GM18498 (cell line): ENCODE measurements around the gene ATG16L1.

Experiments
- ATAC-seq: cut with Tn5 transposase; IDR thresholded peaks from one replicate; pipeline ENCODE4 v1.9.1; 2021; ENCODE audit warnings: mild to moderate bottlenecking, moderate library complexity; ENCODE audit not compliant: unreplicated experiment

ATG16L1 gene

GRCh38 chr2:233226511-233227031, 24.9 kb upstream of the ATG16L1 start:
- no peak for ATAC-seq

DNA sequence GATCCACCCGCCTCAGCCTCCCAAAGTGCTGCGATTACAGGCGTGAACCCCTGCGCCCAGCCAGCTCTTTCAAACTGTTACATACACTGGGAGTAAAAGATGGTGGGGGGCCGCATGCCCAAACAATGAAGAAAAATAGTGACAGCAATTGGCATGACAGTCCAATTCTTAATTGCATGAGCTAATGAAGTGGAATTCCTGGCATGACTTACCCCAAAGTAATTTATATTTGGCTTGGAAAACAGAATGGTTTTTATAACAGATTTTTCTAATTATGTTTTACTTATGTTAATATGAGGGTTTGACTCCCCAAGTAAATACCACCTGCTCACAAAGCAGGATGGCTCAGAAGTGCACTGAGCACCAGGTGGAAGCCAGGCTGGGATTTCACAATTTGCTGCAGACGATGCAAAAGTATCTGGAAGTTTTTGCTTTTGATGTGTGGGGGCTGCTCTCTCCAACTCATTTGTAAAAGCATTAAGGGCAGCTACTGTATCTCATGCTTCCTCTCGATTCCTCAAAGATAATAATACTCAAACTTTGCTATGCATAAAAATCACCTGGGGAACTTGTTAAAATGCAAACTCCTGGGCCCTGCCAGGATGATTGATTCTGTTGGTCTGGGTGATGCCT, 24.0 kb upstream of the ATG16L1 start:
- ATAC-seq, result no peak

- ATAC-seq, result no peak
Observed at GRCh38 chr2:233228376-233228775, 23.1 kb upstream of the ATG16L1 start.

- no peak for ATAC-seq
Observed at GRCh38 chr2:233233618-233234230, 17.7 kb upstream of the ATG16L1 start.

GRCh38 chr2:233234264-233234663, 17.2 kb upstream of the ATG16L1 start:
- no peak for ATAC-seq

DNA sequence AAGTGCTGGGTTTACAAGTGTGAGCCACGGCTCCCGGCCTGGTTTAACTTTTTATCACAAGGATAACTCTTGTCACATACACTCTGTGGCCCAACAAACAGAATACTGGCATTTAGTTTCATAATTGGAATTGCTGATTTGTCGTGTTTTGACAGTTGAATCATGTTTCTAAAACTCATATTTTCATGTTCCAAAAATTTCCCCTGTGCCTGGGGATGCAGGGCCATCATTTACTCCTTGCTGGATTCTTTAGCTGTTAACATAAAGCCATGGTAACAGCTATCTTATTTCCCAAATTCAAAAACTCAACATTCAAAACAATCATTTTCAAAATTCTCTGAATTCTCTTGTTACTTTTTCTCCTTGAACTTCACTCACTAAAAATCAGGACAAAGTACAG, 16.5 kb upstream of the ATG16L1 start:
- ATAC-seq, result no peak

GRCh38 chr2:233235977-233236376, 15.5 kb upstream of the ATG16L1 start:
- no peak for ATAC-seq

DNA sequence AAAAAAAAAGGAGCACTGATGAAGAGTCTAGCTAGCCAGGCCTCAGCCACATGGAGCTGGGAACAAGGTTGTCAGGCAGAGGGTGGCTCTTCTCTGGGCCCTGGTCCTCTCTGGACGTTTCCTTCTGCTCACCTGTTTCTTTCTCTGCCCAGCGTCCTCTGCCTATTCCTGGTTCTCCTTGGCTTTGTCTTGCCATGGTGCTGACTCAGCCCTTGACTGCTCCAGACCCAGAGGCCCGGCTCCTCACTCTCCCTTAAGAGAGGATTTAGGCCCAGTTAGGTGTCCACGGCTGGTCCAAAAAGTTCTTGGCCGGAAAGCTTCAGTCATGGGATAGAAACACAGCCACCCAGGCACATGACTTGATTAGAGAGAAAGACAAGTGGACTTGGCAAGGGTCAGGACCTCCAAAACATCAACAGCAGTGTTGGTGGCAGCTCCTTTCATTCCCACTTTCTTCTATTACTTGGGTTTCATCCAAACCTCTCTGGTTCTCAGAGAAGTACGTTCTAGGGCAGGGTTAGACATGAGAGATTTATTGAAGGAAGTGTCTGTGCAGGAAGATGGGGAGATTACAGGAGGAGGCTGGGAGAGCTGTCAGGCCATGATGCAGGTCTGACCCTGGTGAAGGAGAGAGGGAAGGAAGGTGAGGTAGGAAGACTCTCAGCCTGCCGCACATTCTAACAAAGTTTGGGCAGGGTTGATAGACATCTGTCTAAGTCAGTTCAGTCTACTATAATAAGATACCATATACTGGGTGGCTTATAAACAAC, 14.5 kb upstream of the ATG16L1 start:
- no peak for ATAC-seq

- no peak for ATAC-seq
Observed at GRCh38 chr2:233240897-233241296, 10.6 kb upstream of the ATG16L1 start.

- ATAC-seq, result no peak
Observed at GRCh38 chr2:233241803-233242202, 9.7 kb upstream of the ATG16L1 start.

DNA sequence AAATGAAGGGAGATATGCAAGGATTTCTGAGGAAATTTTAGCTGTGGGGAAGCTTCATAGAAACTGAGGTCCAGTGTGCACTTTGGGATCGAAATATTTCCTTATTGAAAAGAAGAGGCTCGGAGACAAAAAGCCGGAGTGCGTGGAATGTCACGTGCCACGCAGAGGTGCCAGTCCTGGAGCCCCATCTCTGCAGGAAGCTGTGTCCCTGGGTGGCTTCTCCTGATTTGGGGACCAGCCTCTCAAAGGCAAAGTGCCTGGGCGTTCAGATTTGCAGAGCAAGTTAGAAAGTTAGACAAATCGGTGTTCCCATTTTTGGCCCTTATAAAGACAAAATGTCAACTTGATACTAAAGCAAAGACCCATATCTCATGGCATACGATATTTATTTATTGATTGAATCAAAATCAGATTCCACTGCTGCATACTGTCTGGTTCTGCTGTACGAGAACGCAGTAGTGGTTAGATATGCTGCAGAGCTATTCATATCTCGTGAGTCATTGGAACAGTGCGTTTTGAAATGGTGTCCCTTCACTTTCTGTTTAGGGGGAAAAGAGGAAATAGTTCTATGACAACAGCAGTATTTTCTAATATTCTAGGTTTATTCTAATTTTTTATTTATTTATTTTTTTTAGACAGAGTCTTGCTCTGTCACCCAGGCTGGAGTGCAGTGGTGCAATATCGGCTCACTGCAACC, 9.1 kb upstream of the ATG16L1 start:
- no peak for ATAC-seq

DNA sequence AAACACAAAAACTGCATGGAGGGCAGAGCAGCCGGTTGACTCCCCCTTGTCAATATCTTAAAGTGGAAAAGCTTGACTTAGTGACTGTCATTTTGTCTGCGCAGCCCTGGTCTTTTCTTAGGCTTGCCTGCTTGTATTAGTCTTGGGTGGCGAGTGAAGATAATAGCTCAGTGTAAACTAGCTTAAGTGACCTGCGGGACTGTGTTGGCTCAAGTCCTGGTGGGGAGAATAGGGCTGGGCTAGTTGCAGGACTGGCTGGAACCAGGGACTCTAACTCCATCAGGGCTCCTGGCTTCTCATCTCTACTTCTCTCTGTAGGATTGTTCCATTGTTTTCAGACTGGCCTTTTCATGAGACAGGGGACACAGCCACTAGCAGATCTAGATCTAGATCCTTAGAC, 8.1 kb upstream of the ATG16L1 start:
- ATAC-seq, result no peak

GRCh38 chr2:233244818-233245217, 6.7 kb upstream of the ATG16L1 start:
- no peak for ATAC-seq

GRCh38 chr2:233245406-233245805, 6.1 kb upstream of the ATG16L1 start:
- ATAC-seq, result no peak

DNA sequence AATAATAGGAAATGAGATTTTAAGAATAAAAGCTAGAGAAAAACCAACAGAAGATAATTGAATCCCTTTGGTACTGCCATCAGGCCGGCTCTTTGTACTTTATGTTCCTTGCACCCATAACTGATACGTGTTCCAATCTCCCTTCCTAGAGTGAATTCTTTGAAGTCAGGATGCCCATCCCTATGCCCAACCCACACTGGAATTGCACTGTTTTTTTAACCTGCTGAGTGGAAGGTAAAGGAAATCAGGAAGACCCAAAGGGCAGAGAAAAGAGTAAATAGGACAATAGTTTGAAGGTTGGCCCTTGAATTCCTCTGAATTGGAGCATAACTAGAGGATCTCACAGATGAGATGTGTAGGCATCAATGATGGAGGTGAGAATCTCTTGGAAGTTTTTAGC, 4.4 kb upstream of the ATG16L1 start:
- ATAC-seq, result no peak

GRCh38 chr2:233247744-233248143, 3.7 kb upstream of the ATG16L1 start:
- ATAC-seq, result no peak

DNA sequence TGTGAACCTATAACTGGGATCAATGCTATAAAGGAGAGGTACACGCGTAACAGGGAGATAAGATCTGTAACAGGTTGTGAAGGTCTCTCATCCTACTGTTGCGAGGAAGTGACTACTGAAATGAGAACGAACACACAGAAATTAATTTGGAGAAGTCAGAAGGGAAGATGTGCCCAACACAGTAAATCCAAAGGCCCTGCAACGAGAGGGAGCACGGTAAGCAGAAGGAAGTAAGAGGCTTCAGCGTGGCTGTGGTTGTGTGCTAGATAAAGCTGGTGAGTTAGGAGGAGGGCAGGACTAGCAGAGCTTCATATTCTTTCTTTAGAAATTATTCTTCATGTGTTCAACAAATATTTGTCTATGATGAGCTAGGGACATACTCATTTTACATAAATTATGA, 2.5 kb upstream of the ATG16L1 start:
- no peak for ATAC-seq

DNA sequence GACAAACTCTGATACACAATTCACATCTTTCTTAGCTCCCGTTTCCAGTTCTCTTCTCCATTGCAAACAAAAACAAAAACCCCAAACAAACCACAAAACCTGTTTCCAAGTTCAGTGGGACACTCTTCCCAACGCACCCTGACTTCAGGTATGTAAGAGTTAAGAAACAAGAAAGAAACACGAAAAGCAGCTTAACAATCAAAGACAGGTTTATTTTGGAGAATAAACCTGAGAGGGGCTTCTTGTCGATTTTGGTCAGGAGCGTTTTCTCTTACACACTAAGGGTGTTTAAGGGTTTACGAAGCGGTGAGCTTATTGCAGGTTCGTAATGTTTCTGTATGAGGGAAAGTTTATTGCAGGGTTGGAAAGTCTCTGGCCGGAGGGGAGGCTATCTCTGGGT, 905 bp upstream of the ATG16L1 start:
- no peak for ATAC-seq

- peak; percentile 21 for ATAC-seq
Observed at GRCh38 chr2:233250985-233251305, 528 bp upstream of the ATG16L1 start.

GRCh38 chr2:233252227-233252626, 754 bp downstream of the ATG16L1 start:
- ATAC-seq, result no peak

DNA sequence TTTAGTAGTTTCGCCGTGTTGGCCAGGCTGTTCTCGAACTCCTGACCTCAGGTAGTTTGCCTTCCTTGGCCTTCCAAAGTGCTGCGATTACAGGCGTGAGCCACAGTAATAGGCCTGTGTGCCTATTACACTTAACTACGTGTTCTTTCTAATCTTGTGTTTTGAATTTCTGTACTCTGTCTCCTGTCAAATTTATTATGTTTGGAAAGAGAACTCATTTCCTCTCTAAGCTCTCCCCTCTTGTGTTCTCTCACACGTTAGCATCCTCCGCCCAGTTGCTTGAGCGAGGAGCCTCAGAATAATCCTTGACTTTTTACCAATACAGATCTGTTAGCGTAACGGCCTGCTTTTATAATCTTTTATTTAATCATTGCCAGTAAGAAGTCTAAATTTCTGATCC, 3.7 kb downstream of the ATG16L1 start:
- ATAC-seq, result no peak

GRCh38 chr2:233256048-233256447, 4.6 kb downstream of the ATG16L1 start:
- ATAC-seq, result no peak
